CD4-positive, CD25-positive, alpha-beta regulatory T cell (primary cell): ENCODE measurements around the gene BMP2. TPM values are rescaled to one million over a fixed set of nuclear protein-coding genes. Genes with fewer than 3 reads are reported as not detected.

Experiments
- ATAC-seq, 2 donors: fragments of 150-1000 bp; cut with Tn5 transposase; one replicate each; pipeline ENCODE4 v1.10.0; 2021; ENCODE audit warnings: low read depth in 2 of 2, moderate number of reproducible peaks in 2 of 2, moderate library complexity in 1 of 2
- DNase-seq, 3 donors: peaks; one replicate each; pipeline versions ENCODE4 v3.0.0 to v3.0.0-alpha.2; 2012 to 2022; ENCODE audit warnings: mixed read lengths in 1 of 3
- H3K27ac ChIP-seq: one replicate; pipeline ENCODE4 v1.7.0; 2013; ENCODE audit warnings: mild to moderate bottlenecking, low read length; ENCODE audit not compliant: insufficient read depth, poor library complexity, severe bottlenecking
- H3K27me3 ChIP-seq: one replicate; pipeline ENCODE4 v1.7.0; 2013; ENCODE audit warnings: low read length; ENCODE audit not compliant: control insufficient read depth, insufficient read depth
- H3K36me3 ChIP-seq: one replicate; pipeline ENCODE4 v1.7.0; 2013; ENCODE audit warnings: mild to moderate bottlenecking, low read length, moderate library complexity; ENCODE audit not compliant: control insufficient read depth, insufficient read depth
- H3K4me1 ChIP-seq: 2 replicates; pipeline ENCODE4 v1.7.0; 2013; ENCODE audit warnings: mild to moderate bottlenecking, low read length; ENCODE audit not compliant: insufficient read depth, control insufficient read depth, poor library complexity, severe bottlenecking
- H3K4me3 ChIP-seq: one replicate; pipeline ENCODE4 v1.7.0; 2013; ENCODE audit warnings: low read depth, mild to moderate bottlenecking, low read length, moderate library complexity
- H3K9me3 ChIP-seq, 2 experiments: 1 replicate in 1 of 2; 2 replicates in 1 of 2; pipeline ENCODE4 v1.7.0; 2013; ENCODE audit warnings: low read length in 2 of 2, mild to moderate bottlenecking in 1 of 2, moderate library complexity in 1 of 2; ENCODE audit not compliant: control insufficient read depth in 2 of 2
- H3K27ac Mint-ChIP-seq, 3 donors: one replicate each; pipeline ENCODE4 v1.8.0; 2020 to 2022; ENCODE audit warnings: mild to moderate bottlenecking in 3 of 3, mixed read lengths in 3 of 3, moderate library complexity in 2 of 3
- H3K27me3 Mint-ChIP-seq: one replicate; pipeline ENCODE4 v1.8.0; 2022; ENCODE audit warnings: mild to moderate bottlenecking, mixed read lengths
- H3K36me3 Mint-ChIP-seq: one replicate; pipeline ENCODE4 v1.8.0; 2020; ENCODE audit warnings: mixed read lengths
- H3K4me1 Mint-ChIP-seq, 4 donors: one replicate each; pipeline ENCODE4 v1.8.0; 2020 to 2022; ENCODE audit warnings: mixed read lengths in 4 of 4, mild to moderate bottlenecking in 1 of 4
- H3K4me3 Mint-ChIP-seq, 4 donors: one replicate each; pipeline ENCODE4 v1.8.0; 2020 to 2022; ENCODE audit warnings: mild to moderate bottlenecking in 4 of 4, mixed read lengths in 4 of 4, moderate library complexity in 3 of 4
- H3K9me3 Mint-ChIP-seq, 7 donors: one replicate each; pipeline ENCODE4 v1.8.0; 2020 to 2022; ENCODE audit warnings: mixed read lengths in 7 of 7, mild to moderate bottlenecking in 3 of 7, moderate library complexity in 2 of 7
- polyA plus RNA-seq, 4 donors: library from polyadenylated mRNA; unstranded; fragments of 300-500 nt; fragmentation: Illumina TruSeq; gene quantifications; one replicate each; pipeline ENCODE4 v1.2.3, GENCODE V29; 2021
- total RNA-seq: library from RNA; stranded (reverse); gene quantifications from one replicate; pipeline ENCODE4 v1.2.3, GENCODE V29; 2022

Gene BMP2
- total and polyA plus RNA-seq, 5 donors from 2014 or later: not detected

GRCh38 chr20:6750438-6750837 lies 17.0 kb upstream of the BMP2 start:
- Histone ChIP-seq H3K4me1 (no peaks in the 10 kb centered on the region), H3K27ac (no peak overlapping the region), H3K27me3 (no peaks in the 10 kb centered on the region), H3K4me3 (no peak overlapping the region), H3K9me3 (no peaks in the 10 kb centered on the region), H3K36me3 (no peaks in the 10 kb centered on the region)
- ATAC-seq (no peak), DNase-seq (no peak)
- H3K27ac Mint-ChIP-seq: no peak overlapping the region
- no peaks in the 10 kb centered on the region for H3K27me3 Mint-ChIP-seq
- no peaks in the 10 kb centered on the region for H3K36me3 Mint-ChIP-seq
- no peak overlapping the region for H3K4me3 Mint-ChIP-seq
- peaks cover 0 to 8% (median 0%) of the 10 kb centered on the region in 7 donors for H3K9me3 Mint-ChIP-seq
- H3K4me1 Mint-ChIP-seq: no peaks in the 10 kb centered on the region

GRCh38 chr20:6756693-6757595 lies 10.5 kb upstream of the BMP2 start:
- ATAC-seq: no peak
- no peak for DNase-seq
- Histone ChIP-seq H3K4me3 (no peak overlapping the region), H3K27me3 (no peaks in the 10 kb centered on the region), H3K27ac (no peak overlapping the region), H3K9me3 (no peaks in the 10 kb centered on the region), H3K4me1 (no peaks in the 10 kb centered on the region), H3K36me3 (no peaks in the 10 kb centered on the region)
- H3K9me3 Mint-ChIP-seq: peaks cover 0 to 10% (median 0%) of the 10 kb centered on the region in 7 donors
- H3K4me1 Mint-ChIP-seq: no peaks in the 10 kb centered on the region
- H3K27ac Mint-ChIP-seq: no peak overlapping the region
- no peaks in the 10 kb centered on the region for H3K27me3 Mint-ChIP-seq
- no peak overlapping the region for H3K4me3 Mint-ChIP-seq
- H3K36me3 Mint-ChIP-seq: no peaks in the 10 kb centered on the region

- no peaks in the 10 kb centered on the region for H3K36me3 Mint-ChIP-seq
- ATAC-seq: no peak
- no peaks in the 10 kb centered on the region for H3K4me1 ChIP-seq
- no peak overlapping the region for H3K4me3 ChIP-seq
- peaks cover 0 to 3% (median 0%) of the 10 kb centered on the region in 7 donors for H3K9me3 Mint-ChIP-seq
- no peak overlapping the region for H3K27ac ChIP-seq
- H3K27ac Mint-ChIP-seq: no peak overlapping the region
- H3K4me1 Mint-ChIP-seq: peaks cover 0 to 2% (median 0%) of the 10 kb centered on the region in 4 donors
- no peak overlapping the region for H3K4me3 Mint-ChIP-seq
- H3K27me3 Mint-ChIP-seq: peaks cover 20% of the 10 kb centered on the region
- no peaks in the 10 kb centered on the region for H3K9me3 ChIP-seq
- peaks cover 12% of the 10 kb centered on the region for H3K27me3 ChIP-seq
- no peaks in the 10 kb centered on the region for H3K36me3 ChIP-seq
- no peak for DNase-seq
Measured at GRCh38 chr20:6764619-6765018, 2.9 kb upstream of the BMP2 start.

- H3K36me3 ChIP-seq: no peaks in the 10 kb centered on the region
- no peak overlapping the region for H3K27ac ChIP-seq
- peaks cover 26% of the 10 kb centered on the region for H3K27me3 Mint-ChIP-seq
- no peak for ATAC-seq
- peaks cover 0 to 3% (median 0%) of the 10 kb centered on the region in 4 donors for H3K4me1 Mint-ChIP-seq
- H3K4me1 ChIP-seq: no peaks in the 10 kb centered on the region
- H3K4me3 ChIP-seq: no peak overlapping the region
- peaks cover 0 to 4% (median 0%) of the 10 kb centered on the region in 7 donors for H3K9me3 Mint-ChIP-seq
- H3K27me3 ChIP-seq: peaks cover 12% of the 10 kb centered on the region
- no peaks in the 10 kb centered on the region for H3K36me3 Mint-ChIP-seq
- no peak overlapping the region for H3K27ac Mint-ChIP-seq
- peak in 1 of 3 donors; percentile 44 for DNase-seq
- H3K9me3 ChIP-seq: no peaks in the 10 kb centered on the region
- H3K4me3 Mint-ChIP-seq: no peak overlapping the region
Measured at GRCh38 chr20:6765469-6766058, 1.9 kb upstream of the BMP2 start.

- peaks cover 34% of the 10 kb centered on the region for H3K27me3 Mint-ChIP-seq
Measured at GRCh38 chr20:6766433-6766832, 1.1 kb upstream of the BMP2 start.

GRCh38 chr20:6767126-6767535 lies 355 bp upstream of the BMP2 start:
- no peaks in the 10 kb centered on the region for H3K36me3 ChIP-seq
- peaks cover 0 to 4% (median 0%) of the 10 kb centered on the region in 7 donors for H3K9me3 Mint-ChIP-seq
- no peak overlapping the region for H3K4me3 ChIP-seq
- H3K27ac ChIP-seq: no peak overlapping the region
- H3K9me3 ChIP-seq: no peaks in the 10 kb centered on the region
- peaks cover 0 to 4% (median 0%) of the 10 kb centered on the region in 4 donors for H3K4me1 Mint-ChIP-seq
- peaks cover 17% of the 10 kb centered on the region for H3K27me3 ChIP-seq
- H3K27me3 Mint-ChIP-seq: peaks cover 39% of the 10 kb centered on the region
- no peak overlapping the region for H3K27ac Mint-ChIP-seq
- no peaks in the 10 kb centered on the region for H3K4me1 ChIP-seq
- no peak overlapping the region for H3K4me3 Mint-ChIP-seq
- DNase-seq (no peak), ATAC-seq (no peak)
- H3K36me3 Mint-ChIP-seq: no peaks in the 10 kb centered on the region

More at GRCh38 chr20:6766433-6766832, 1.1 kb upstream of the BMP2 start:
- H3K4me3 Mint-ChIP-seq: no peak overlapping the region
- ATAC-seq (no peak), DNase-seq (no peak)
- peaks cover 0 to 4% (median 0%) of the 10 kb centered on the region in 7 donors for H3K9me3 Mint-ChIP-seq
- no peak overlapping the region for H3K27ac Mint-ChIP-seq
- H3K36me3 ChIP-seq: no peaks in the 10 kb centered on the region
- H3K9me3 ChIP-seq: no peaks in the 10 kb centered on the region
- H3K27ac ChIP-seq: no peak overlapping the region
- H3K4me1 ChIP-seq: no peaks in the 10 kb centered on the region
- no peak overlapping the region for H3K4me3 ChIP-seq
- H3K36me3 Mint-ChIP-seq: no peaks in the 10 kb centered on the region
- H3K27me3 ChIP-seq: peaks cover 14% of the 10 kb centered on the region
- peaks cover 0 to 4% (median 0%) of the 10 kb centered on the region in 4 donors for H3K4me1 Mint-ChIP-seq

- H3K4me3 ChIP-seq: no peak overlapping the region
- H3K4me1 ChIP-seq: no peaks in the 10 kb centered on the region
- peaks cover 0 to 4% (median 0%) of the 10 kb centered on the region in 4 donors for H3K4me1 Mint-ChIP-seq
- H3K36me3 ChIP-seq: no peaks in the 10 kb centered on the region
- DNase-seq (no peak), ATAC-seq (no peak)
- H3K27ac Mint-ChIP-seq: no peak overlapping the region
- H3K9me3 ChIP-seq: no peaks in the 10 kb centered on the region
- H3K9me3 Mint-ChIP-seq: peaks cover 0 to 4% (median 0%) of the 10 kb centered on the region in 7 donors
- peaks cover 17% of the 10 kb centered on the region for H3K27me3 ChIP-seq
- H3K27me3 Mint-ChIP-seq: peaks cover 39% of the 10 kb centered on the region
- H3K4me3 Mint-ChIP-seq: no peak overlapping the region
- H3K36me3 Mint-ChIP-seq: no peaks in the 10 kb centered on the region
- H3K27ac ChIP-seq: no peak overlapping the region
Measured at GRCh38 chr20:6768228-6769140, 998 bp downstream of the BMP2 start.
